Nephron (organoid): ENCODE results near the gene SHC1.

ENCODE experiments used
- H3K27ac Mint-ChIP-seq, 3 experiments: 2 replicates each; pipeline ENCODE4 v1.8.0; 2020; ENCODE audit warnings: mixed read lengths in 3 of 3, mild to moderate bottlenecking in 2 of 3, moderate library complexity in 1 of 3
- H3K27me3 Mint-ChIP-seq: 2 replicates; pipeline ENCODE4 v1.8.0; 2021; ENCODE audit warnings: low read depth, mild to moderate bottlenecking, moderate library complexity, mixed read lengths
- H3K36me3 Mint-ChIP-seq: 2 replicates; pipeline ENCODE4 v1.8.0; 2020; ENCODE audit warnings: low read depth, mixed read lengths
- H3K4me1 Mint-ChIP-seq: 2 replicates; pipeline ENCODE4 v1.8.0; 2020; ENCODE audit warnings: mixed read lengths
- H3K4me3 Mint-ChIP-seq, 3 experiments: 2 replicates each; pipeline ENCODE4 v1.8.0; 2020; ENCODE audit warnings: mild to moderate bottlenecking in 3 of 3, mixed read lengths in 3 of 3, moderate library complexity in 2 of 3
- H3K9me3 Mint-ChIP-seq: 2 replicates; pipeline ENCODE4 v1.8.0; 2020; ENCODE audit warnings: mixed read lengths
- CTCF ChIP-seq, 3 experiments: fragments of 200-600 bp; sonication (generic); IDR thresholded peaks; one replicate each; pipeline ENCODE4 v1.5.0; 2021; ENCODE audit warnings: antibody characterized with exemption in 3 of 3; ENCODE audit not compliant: unreplicated experiment in 3 of 3

Gene SHC1

DNA sequence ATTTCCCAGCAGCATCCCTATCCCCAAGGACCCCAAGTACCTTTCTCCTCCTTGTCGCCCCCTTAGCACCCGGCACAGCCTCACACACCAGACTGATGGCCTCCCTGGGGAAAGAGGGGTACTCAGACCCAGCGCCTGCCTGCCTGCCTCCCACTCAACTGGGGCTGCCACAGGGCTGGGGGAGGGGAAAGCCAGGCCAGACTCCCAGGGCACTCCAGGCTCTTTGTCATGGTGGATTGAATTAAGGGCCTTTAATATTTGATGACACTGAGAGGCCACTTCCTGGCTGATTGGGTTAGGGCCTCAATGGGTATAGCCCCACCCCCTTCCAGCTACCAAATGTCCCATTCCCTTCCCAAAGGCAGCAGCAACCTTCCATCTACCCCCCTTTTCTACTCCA lies 1.8 kb downstream of the SHC1 start:
- Mint-ChIP-seq H3K27ac (peak overlapping the region; percentile 47 to 68 (median 61)), H3K27me3 (no peaks in the 10 kb centered on the region), H3K4me3 (peak overlapping the region; percentile 84 to 86 (median 86)), H3K36me3 (peaks cover 27% of the 10 kb centered on the region), H3K9me3 (no peaks in the 10 kb centered on the region), H3K4me1 (peaks cover 35% of the 10 kb centered on the region)
- no peak for TF ChIP-seq CTCF (IDR thresholded peaks at IDR 0.05; ENCODE audit: unreplicated experiment in 3 of 3)

DNA sequence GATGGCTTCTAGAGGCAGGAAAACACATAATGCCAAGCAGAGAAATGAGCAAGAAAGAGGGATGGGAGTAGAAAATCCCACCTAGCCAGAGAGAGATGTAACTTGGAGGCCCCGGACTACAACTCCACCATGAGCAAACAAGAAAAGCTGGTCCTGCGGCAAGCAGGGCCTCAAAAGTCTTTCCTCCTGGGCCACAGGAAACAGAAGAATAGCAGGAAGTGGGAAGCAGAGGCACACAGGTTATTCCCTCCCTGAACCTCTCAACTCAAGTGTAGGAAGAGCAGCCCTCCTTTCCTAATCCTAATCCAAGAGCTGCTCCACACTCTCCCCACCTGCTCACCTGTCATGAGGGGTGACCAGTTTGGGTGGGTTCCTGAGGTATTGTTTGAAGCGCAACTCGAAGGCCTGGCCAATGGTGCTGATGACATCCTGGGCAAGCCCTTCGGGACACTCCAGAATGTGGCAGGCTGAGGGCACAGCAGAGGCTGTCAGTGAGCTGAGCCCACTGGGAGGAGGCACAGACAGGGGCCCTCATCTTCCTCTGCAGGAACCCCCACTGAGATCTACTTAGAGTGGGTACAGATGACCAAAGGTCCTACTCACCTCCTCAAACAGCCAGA lies 3.1 kb downstream of the SHC1 start:
- no peak for TF ChIP-seq CTCF (IDR thresholded peaks at IDR 0.05; ENCODE audit: unreplicated experiment in 3 of 3)
- H3K36me3 Mint-ChIP-seq: peaks cover 36% of the 10 kb centered on the region
- H3K4me3 Mint-ChIP-seq: peak overlapping the region in 2 of 3 experiments; percentile 70 to 86
- no peaks in the 10 kb centered on the region for H3K9me3 Mint-ChIP-seq
- H3K27ac Mint-ChIP-seq: peak overlapping the region in 1 of 3 experiments; percentile 52
- H3K27me3 Mint-ChIP-seq: no peaks in the 10 kb centered on the region
- peaks cover 42% of the 10 kb centered on the region for H3K4me1 Mint-ChIP-seq

DNA sequence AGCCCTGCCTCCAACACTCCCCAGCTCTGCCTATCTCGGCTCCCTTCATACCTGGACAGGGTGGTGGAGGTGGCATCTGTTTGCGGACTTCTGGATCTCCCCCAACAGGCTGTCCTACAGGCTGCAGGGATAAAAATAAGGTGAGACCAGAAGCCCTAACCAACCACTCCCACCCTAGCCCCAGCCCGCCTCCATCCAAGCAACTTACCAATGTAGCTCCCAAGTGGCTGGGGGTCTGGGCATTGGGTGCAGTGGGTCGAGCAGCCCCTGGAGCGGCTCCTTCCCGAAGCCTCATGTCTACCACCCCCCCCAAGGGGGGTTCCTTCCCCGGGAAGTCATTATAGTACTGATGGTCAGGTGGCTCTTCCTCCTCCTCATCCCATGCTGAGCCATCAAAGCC lies 4.4 kb downstream of the SHC1 start:
- H3K9me3 Mint-ChIP-seq: no peaks in the 10 kb centered on the region
- H3K36me3 Mint-ChIP-seq: peaks cover 39% of the 10 kb centered on the region
- no peak overlapping the region for H3K27ac Mint-ChIP-seq
- no peaks in the 10 kb centered on the region for H3K27me3 Mint-ChIP-seq
- no peak for TF ChIP-seq CTCF (IDR thresholded peaks at IDR 0.05; ENCODE audit: unreplicated experiment in 3 of 3)
- peaks cover 39% of the 10 kb centered on the region for H3K4me1 Mint-ChIP-seq
- H3K4me3 Mint-ChIP-seq: no peak overlapping the region

DNA sequence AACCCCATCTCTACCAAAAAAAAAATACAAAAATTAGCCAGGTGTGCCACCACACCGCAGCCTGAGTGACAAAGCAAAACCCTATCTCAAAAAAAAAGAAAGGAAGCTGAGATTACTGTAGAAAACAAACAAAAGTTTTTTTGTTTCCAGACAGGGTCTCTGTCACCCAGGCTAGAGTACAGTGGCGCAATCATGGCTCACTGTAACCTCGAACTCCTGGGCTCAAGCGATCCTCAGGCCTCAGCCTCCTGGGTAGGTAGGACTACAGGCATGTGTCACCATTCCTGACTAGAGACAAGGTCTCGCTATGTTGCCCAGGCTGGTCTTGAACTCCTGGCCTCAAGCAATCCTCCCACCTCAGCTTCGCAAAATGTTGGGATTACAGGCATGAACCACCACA lies 6.2 kb downstream of the SHC1 start:
- Mint-ChIP-seq H3K4me3 (peak overlapping the region in 2 of 3 experiments; percentile 30 to 50), H3K36me3 (peaks cover 39% of the 10 kb centered on the region), H3K27ac (peak overlapping the region; percentile 44 to 97 (median 66)), H3K9me3 (no peaks in the 10 kb centered on the region), H3K4me1 (peaks cover 36% of the 10 kb centered on the region), H3K27me3 (no peaks in the 10 kb centered on the region)
- no peak for TF ChIP-seq CTCF (IDR thresholded peaks at IDR 0.05; ENCODE audit: unreplicated experiment in 3 of 3)

DNA sequence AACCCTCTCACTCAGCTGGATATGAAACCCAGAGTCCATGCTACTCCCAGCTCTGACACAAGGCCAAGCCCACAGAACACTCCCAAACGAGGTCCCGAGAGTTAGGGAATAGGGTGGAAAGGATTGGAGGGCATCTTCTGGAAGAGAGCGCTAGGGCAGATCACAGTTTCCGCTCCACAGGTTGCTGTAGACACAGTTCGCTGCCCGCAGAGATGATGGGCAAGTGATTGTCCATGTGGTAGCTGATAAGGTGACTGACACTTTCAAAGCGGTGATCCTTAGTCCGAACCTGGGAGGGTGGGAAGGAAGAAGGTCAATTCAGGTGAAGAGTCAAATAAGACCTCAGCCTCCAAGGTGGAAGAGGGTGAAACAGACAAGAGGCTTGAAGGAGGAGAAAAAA lies 6.9 kb downstream of the SHC1 start:
- H3K36me3 Mint-ChIP-seq: peaks cover 39% of the 10 kb centered on the region
- no peak for TF ChIP-seq CTCF (IDR thresholded peaks at IDR 0.05; ENCODE audit: unreplicated experiment in 3 of 3)
- H3K9me3 Mint-ChIP-seq: no peaks in the 10 kb centered on the region
- H3K27ac Mint-ChIP-seq: peak overlapping the region; percentile 48 to 97 (median 66)
- H3K27me3 Mint-ChIP-seq: no peaks in the 10 kb centered on the region
- peak overlapping the region; percentile 14 to 70 (median 39) for H3K4me3 Mint-ChIP-seq
- peaks cover 30% of the 10 kb centered on the region for H3K4me1 Mint-ChIP-seq

DNA sequence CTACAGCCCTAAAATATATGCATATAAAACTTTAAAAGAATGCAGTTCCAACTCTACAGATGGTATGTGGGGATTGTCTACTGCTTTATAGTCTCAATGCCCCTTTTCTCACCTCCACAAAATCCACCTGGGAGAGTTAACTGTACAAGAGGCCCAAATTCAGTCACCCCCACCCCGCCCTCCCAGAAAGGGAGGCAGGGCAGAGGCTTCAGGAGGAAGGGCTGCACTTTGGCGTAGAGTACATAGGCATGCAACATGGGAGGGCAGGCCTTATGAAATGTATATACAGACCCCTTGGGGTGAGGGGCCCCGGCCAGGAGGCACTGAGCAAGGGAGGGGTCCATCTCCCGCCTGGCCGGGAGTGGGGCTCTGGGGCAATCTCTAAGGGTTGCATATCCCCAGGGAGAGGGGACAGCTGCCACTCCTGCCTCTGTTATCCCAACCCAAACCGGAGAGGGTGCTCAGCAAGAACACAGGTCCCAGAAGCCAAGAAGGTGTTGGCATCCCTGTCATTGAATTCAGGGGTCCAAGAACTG lies 7.7 kb downstream of the SHC1 start:
- Mint-ChIP-seq H3K4me3 (peak overlapping the region; percentile 91 to 96 (median 93)), H3K9me3 (no peaks in the 10 kb centered on the region), H3K27ac (peak overlapping the region; percentile 97 to 99 (median 98)), H3K36me3 (peaks cover 39% of the 10 kb centered on the region), H3K27me3 (no peaks in the 10 kb centered on the region), H3K4me1 (peaks cover 37% of the 10 kb centered on the region)
- no peak for TF ChIP-seq CTCF (IDR thresholded peaks at IDR 0.05; ENCODE audit: unreplicated experiment in 3 of 3)
